ENCODE measurements around the gene PHF12. TPM values are rescaled to one million over a fixed set of nuclear protein-coding genes. Genes with fewer than 3 reads are reported as not detected.

PHF12 gene
- total and polyA plus RNA-seq, 2 of the 13 experiments (the other 11 are each of a cell fraction or from before 2014, with no cell fraction given): 9.8 to 17.1 TPM

GRCh38 chr17:28948873-28949184 is 2.5 kb downstream of the PHF12 start (continued):
- 0 out of 2 replicates have a peak, but pooled peaks have one; percentile 26 for TF ChIP-seq ZNF609 (CRISPR knock-in tag; IDR thresholded peaks at IDR 0.05; ENCODE audit: borderline replicate concordance)
- TF ChIP-seq ZNF775 (CRISPR knock-in tag; IDR thresholded peaks at IDR 0.05; ENCODE audit: borderline replicate concordance): 0 out of 2 replicates have a peak, but pooled peaks have one; percentile 30
- 0 out of 2 replicates have a peak, but pooled peaks have one; percentile 22 for TF ChIP-seq SMYD3 (CRISPR knock-in tag; IDR thresholded peaks at IDR 0.05)
- no peak for TF ChIP-seq JUND (CRISPR knock-in tag; IDR thresholded peaks at IDR 0.05)
- no peak for TF ChIP-seq ZNF616 (CRISPR knock-in tag; IDR thresholded peaks at IDR 0.05; ENCODE audit: low read depth)
- no peak for TF ChIP-seq KLF6 (CRISPR knock-in tag; IDR thresholded peaks at IDR 0.05)
- TF ChIP-seq GMEB1 (CRISPR knock-in tag; IDR thresholded peaks at IDR 0.05; ENCODE audit: borderline replicate concordance): no peak
- 0 out of 2 replicates have a peak, but pooled peaks have one; percentile 6 for TF ChIP-seq TAF1 (CRISPR knock-in tag; IDR thresholded peaks at IDR 0.05)
